Endothelial cell of coronary artery (primary cell): ENCODE measurements around the gene FBXO41. TPM values are rescaled to one million over a fixed set of nuclear protein-coding genes. Genes with fewer than 3 reads are reported as not detected.

ENCODE experiments used
- total RNA-seq: library from RNA; depleted of rRNA; stranded (reverse); fragments of >200 nt; gene quantifications from 2 replicates; pipeline ENCODE4 v1.2.3, GENCODE V29; 2014

FBXO41 gene, protein sequence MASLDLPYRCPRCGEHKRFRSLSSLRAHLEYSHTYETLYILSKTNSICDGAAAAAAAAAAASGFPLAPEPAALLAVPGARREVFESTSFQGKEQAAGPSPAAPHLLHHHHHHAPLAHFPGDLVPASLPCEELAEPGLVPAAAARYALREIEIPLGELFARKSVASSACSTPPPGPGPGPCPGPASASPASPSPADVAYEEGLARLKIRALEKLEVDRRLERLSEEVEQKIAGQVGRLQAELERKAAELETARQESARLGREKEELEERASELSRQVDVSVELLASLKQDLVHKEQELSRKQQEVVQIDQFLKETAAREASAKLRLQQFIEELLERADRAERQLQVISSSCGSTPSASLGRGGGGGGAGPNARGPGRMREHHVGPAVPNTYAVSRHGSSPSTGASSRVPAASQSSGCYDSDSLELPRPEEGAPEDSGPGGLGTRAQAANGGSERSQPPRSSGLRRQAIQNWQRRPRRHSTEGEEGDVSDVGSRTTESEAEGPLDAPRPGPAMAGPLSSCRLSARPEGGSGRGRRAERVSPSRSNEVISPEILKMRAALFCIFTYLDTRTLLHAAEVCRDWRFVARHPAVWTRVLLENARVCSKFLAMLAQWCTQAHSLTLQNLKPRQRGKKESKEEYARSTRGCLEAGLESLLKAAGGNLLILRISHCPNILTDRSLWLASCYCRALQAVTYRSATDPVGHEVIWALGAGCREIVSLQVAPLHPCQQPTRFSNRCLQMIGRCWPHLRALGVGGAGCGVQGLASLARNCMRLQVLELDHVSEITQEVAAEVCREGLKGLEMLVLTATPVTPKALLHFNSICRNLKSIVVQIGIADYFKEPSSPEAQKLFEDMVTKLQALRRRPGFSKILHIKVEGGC
- total RNA-seq: 0.56 and 0.72 TPM in 2 replicates

DNA sequence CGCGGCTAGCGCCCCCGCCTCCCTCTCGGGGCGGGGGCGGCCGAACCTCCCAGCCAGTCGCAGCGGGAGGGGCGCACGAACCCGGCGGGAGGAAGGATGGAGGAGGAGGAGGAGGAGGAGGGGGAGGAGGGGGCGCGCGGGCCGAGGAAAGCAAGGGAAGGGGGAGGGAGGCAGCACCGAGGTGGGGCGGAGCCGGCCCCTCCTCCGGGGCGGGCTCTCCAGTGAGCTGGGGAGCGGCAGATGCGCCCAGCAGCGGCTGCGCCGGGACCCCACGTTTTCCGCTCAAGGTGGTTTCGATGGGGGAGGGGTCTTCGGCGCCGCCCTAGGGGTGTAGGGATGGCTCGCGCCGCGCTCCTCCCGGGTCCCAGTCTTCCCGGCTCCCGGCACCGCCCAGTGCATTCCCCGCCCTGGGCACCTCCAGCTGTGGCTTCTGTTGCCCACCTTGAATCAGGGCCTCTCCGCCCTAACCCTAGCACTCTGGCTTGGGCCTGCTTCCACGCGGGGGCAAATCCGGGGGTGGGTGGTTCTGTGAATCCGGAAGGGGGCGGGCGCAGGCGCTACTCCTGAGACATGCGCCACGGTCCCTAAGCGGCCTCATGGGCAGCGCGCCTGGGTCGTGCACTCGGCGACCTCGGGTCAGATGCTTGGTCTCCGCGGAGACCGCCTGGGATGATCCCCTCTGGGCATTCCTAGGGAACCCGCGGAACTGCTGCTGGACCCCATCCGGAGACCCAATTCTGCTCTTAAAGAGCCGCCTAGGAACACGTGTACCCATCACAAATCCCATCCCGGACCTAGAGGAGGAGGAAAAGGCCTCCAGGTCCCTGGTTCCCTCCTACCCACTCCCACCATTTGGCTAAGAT, at the start of gene FBXO41:
FBXO41 (minus strand) TSS at position 183 of the 863 bp plus-strand sequence. CDS start 14,848 bp downstream, outside the sequence.

DNA sequence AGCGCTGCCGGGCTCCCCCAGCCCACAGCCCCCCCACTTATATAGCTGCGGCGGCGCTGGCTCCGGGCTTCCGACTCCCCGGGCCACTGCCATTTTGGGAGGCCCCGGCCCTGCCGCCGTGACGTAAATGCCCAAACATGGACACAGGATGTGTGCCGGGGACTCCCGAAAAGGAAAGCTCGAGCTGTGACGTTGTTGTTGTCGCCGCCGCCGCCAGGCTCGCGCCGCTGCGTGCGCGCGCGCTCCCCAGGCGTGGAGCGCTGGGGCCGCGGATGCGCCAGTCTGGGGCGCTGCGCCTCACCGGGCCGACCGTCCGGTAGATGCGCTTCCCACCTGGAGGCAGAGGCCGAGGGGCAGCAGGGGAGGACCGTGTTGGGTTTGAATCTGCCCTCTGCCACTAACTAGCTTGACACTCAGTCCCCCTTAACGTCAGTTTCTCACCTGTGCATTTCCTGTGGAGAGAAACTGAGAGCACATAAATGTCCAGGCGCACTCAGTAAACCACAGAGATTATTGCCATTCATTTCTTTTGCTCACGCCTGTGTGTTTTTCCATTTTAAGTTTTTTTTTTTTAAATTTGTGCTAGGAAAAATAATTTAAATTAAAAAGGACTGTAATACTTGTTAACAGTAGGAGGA, 9.4 kb upstream of the FBXO41 start, which contains the start of gene EGR4:
EGR4 (minus strand) TSS at position 15 of the 638 bp plus-strand sequence. CDS start 231 bp downstream, outside the sequence.

DNA sequence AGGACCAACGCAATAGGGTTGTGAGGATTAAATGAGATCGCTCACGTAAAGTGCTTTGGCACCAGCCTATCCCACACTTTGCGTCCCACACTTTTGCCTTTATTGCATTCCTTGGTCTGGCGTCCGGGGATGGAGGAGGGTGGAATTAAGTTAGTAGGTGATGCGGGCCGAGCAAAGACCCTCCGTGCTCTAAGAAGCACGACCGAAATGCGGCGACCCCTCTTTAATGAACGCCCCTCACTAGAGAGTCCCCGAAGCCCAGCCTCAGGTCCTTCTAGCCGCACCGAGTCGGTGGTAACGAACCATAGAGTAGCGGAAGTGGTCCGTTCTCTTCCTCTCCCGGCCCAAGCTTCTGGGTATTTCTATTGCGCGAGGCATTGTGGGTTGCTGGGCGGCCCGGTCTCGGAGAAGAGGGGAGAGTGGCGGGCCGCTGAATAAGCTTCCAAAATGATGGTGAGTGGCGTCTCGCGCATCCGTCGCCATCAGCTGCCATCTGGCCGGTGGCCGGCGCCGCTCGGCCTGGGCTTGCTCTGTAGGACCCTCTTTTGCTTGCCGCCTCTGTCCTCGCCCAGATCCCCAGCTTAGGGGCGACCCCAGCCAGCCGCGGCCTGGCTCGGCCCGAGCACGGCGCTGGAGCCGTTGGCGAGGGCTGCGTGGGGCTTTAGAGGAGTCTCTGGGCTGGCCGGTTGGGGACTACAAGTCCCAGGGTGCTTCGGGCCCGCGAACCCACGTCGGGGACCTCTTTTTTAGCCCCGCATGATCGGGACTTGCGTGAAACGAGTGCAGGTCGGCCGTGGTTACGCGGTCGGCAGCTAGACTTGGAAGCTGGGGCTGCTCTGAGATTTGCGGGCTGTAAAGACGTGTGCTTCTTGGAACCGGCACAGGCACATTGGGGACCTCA, 50.1 kb downstream of the FBXO41 start, which contains the start of gene CCT7:
CCT7 (plus strand) TSS at position 377 of the 901 bp plus-strand sequence; CDS start at position 448, 71 bp downstream.

DNA sequence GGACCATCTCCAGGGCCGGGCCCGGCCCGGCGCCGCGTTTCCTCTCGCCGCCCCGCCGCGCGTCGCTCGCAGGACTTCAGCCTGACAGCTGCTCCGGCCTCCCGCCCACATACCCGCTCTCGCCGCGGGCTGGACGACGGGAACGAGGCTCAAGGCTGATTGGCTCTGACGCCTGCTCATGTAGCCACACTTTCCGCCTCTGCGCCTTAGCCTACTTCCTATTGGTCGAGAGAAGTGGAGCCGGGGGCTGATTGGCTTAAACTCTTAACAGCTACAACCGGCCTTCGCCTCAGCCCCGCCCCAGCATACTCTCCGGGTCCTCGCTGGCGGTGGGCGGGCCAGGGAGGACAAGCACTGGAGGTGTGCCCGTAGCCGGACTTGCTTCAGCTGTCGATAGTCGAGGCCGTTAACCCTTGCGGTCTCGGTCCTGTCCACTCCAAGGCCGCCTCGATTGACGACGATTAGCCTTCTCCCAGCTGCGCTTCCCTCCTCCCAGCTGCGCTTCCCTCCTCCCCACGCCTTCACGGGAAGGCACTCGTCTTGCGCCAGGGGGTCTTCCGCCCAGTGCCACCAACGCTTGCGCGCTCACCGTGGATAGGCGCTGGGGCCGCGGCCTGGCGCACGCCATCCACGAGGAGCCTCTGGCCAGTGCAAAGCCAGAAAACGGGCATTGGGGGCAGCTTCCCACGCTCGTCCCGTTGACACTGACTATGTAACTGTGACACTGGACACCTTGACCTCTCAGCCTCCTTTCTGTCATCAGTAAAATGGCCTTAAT, 50.9 kb downstream of the FBXO41 start, which contains the start of gene PRADC1:
PRADC1 (minus strand) TSS at position 86 of the 778 bp plus-strand sequence; CDS start at position 7, 79 bp downstream.

DNA sequence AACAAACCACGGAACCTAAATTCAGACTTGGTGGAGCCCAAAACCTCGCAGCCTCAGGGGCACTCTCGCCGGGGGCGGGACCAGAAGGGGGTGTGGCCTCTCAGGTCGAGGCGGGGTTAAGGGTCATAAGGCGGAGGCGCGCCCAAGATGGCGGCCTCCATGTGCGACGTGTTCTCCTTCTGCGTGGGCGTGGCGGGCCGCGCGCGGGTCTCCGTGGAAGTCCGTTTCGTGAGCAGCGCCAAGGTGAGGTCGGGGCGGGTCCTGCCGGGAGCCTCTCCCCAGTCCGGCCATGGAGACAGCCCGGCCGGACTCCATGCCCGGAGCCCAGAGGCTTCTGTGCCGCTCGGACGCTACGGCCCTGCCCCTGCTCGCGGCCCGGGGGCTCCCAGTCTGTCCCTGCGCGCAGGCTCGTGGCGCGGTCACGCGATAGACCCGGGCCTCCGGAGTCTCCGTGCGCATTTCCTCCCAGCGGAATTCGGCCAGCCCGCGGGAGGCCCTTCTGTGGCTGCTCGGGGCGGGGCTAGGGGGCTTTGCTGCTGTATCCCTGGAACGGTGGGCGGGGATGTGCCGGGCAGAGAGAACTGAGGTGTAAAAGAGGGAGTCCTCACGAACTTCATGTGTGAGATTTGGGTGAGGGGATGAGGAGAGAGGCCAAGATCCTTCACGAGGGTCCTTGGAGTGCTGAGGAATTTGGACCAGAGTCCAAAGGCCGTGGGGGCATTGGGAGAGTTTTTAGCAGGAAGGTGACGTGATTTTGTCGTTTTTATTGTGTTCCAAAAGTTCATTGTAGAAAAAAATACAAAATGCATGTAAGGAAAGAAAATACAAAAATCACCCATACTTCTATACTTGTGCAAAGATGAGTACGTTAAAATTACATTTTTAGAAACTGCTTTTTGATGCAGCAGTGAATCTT, 69.9 kb downstream of the FBXO41 start, which contains the start of gene SMYD5:
SMYD5 (plus strand) TSS at position 126 of the 916 bp plus-strand sequence; CDS start at position 148, 22 bp downstream.

Other genes starting within 250 kb of the FBXO41 start
- gene SFXN5, start 212.8 kb downstream of the FBXO41 start, total RNA-seq: 13.5 and 15.4 TPM in 2 replicates
- 34.2 and 39.9 TPM in 2 replicates for gene RAB11FIP5, start 171.5 kb downstream of the FBXO41 start, total RNA-seq
- gene NOTO, start 81.9 kb downstream of the FBXO41 start, total RNA-seq: not detected in 2 replicates
- gene SMYD5, start 70.2 kb downstream of the FBXO41 start, total RNA-seq: 14.6 and 16.5 TPM in 2 replicates
- 13.2 and 21.0 TPM in 2 replicates for gene PRADC1, start 51.2 kb downstream of the FBXO41 start, total RNA-seq
- 501 and 527 TPM in 2 replicates for gene CCT7, start 50.2 kb downstream of the FBXO41 start, total RNA-seq
- not detected in 2 replicates for gene EGR4, start 9.1 kb upstream of the FBXO41 start, total RNA-seq
- 8.9 and 10.1 TPM in 2 replicates for gene ALMS1, start 101.4 kb upstream of the FBXO41 start, total RNA-seq